GM18870 (cell line): ENCODE data around the gene CREB3L4.
"Not testable (repeated sequence)": the region's sequence is repeated elsewhere in the genome, so short reads cannot be mapped to it uniquely, and the experiment has no call there.

ENCODE experiments used
- ATAC-seq: cut with Tn5 transposase; IDR thresholded peaks from one replicate; pipeline ENCODE4 v1.9.1; 2021; ENCODE audit warnings: moderate library complexity; ENCODE audit not compliant: unreplicated experiment

CREB3L4 gene

GRCh38 chr1:153984123-153984894 is 16.6 kb downstream of the CREB3L4 start:
- no peak for ATAC-seq

- ATAC-seq: no peak
Observed at GRCh38 chr1:153985341-153985912, 17.7 kb downstream of the CREB3L4 start.

GRCh38 chr1:153985941-153986761 is 18.4 kb downstream of the CREB3L4 start, which contains the start of gene RAB13:
RAB13 (minus strand) TSS chr1:153986339; CDS start chr1:153986236, 103 bp downstream.
- ATAC-seq: no peak

GRCh38 chr1:153987621-153988020 is 19.9 kb downstream of the CREB3L4 start:
- ATAC-seq: no peak

GRCh38 chr1:153990468-153991150 is 22.9 kb downstream of the CREB3L4 start, which contains the start of gene RPS27:
RPS27 (plus strand) TSS chr1:153990762; CDS start chr1:153990797, 35 bp downstream.
- ATAC-seq: peak; percentile 73

GRCh38 chr1:153991151-153991630 is 23.5 kb downstream of the CREB3L4 start:
- ATAC-seq: no peak

- no peak for ATAC-seq
Observed at GRCh38 chr1:153991806-153992205, 24.1 kb downstream of the CREB3L4 start.

- no peak for ATAC-seq
Observed at GRCh38 chr1:153995202-153995601, 27.5 kb downstream of the CREB3L4 start.

GRCh38 chr1:153995640-153996039 is 27.9 kb downstream of the CREB3L4 start:
- ATAC-seq: no peak

- ATAC-seq: not testable (repeated sequence)
Observed at GRCh38 chr1:153996882-153997281, 29.2 kb downstream of the CREB3L4 start.

- no peak for ATAC-seq
Observed at GRCh38 chr1:154000420-154000819, 32.7 kb downstream of the CREB3L4 start.

- ATAC-seq: no peak
Observed at GRCh38 chr1:154006136-154006535, 38.4 kb downstream of the CREB3L4 start.

- no peak for ATAC-seq
Observed at GRCh38 chr1:154012129-154012528, 44.4 kb downstream of the CREB3L4 start.

- ATAC-seq: not testable (repeated sequence)
Observed at GRCh38 chr1:154012543-154012942, 44.8 kb downstream of the CREB3L4 start.

GRCh38 chr1:154014154-154014907 is 46.6 kb downstream of the CREB3L4 start:
- ATAC-seq: no peak

GRCh38 chr1:154019269-154019668 is 51.6 kb downstream of the CREB3L4 start:
- no peak for ATAC-seq

- no peak for ATAC-seq
Observed at GRCh38 chr1:154019940-154020339, 52.2 kb downstream of the CREB3L4 start.
